Body of pancreas (tissue), 4 donors: Measurements from ENCODE around the gene CYBB.

Source experiments
- POLR2A ChIP-seq, 3 donors: fragments of 450-650 bp; IDR thresholded peaks; one replicate each; pipeline ENCODE4 v1.6.1; 2016; ENCODE audit warnings: antibody characterized with exemption in 3 of 3, mild to moderate bottlenecking in 2 of 3
- TF ChIP-seq, protein P1 (sequence below), 7 experiments: fragments of 450-650 bp in 4 of 7; fragments of 200-600 bp in 3 of 7; sonication (generic) in 3 of 7; IDR thresholded peaks; one replicate each; pipeline ENCODE4 v1.5.1; 2016 to 2019; ENCODE audit warnings: antibody characterized with exemption in 7 of 7

DNA sequence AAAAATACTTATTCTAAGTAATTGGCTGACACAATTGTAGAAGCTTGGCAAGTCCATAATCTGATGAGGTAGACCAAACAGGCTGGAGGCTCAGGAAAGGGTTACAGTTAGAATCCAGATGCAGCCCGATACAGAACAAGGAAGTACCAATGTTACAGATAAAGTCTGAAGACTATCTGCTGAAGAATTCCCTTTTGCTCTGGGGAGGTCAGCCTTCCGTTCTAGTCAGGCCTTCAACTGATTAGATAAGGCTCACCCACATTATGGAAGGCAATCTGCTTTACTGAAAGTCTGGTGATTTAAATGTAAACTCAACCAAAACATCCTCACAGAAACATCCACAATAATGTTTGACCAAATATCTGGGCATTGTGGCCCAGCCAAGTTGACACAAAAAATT, 74.9 kb downstream of the CYBB start:
- TF ChIP-seq, protein P1, sequence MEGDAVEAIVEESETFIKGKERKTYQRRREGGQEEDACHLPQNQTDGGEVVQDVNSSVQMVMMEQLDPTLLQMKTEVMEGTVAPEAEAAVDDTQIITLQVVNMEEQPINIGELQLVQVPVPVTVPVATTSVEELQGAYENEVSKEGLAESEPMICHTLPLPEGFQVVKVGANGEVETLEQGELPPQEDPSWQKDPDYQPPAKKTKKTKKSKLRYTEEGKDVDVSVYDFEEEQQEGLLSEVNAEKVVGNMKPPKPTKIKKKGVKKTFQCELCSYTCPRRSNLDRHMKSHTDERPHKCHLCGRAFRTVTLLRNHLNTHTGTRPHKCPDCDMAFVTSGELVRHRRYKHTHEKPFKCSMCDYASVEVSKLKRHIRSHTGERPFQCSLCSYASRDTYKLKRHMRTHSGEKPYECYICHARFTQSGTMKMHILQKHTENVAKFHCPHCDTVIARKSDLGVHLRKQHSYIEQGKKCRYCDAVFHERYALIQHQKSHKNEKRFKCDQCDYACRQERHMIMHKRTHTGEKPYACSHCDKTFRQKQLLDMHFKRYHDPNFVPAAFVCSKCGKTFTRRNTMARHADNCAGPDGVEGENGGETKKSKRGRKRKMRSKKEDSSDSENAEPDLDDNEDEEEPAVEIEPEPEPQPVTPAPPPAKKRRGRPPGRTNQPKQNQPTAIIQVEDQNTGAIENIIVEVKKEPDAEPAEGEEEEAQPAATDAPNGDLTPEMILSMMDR (IDR thresholded peaks at IDR 0.05): no peak
- TF ChIP-seq POLR2A (IDR thresholded peaks at IDR 0.05): no peak
